Right lobe of liver (tissue), 4 donors: ENCODE measurements around the gene DNAL1.

ENCODE experiments used
- CTCF ChIP-seq, 4 donors: fragments of 200-600 bp in 3 of 4; fragments of 450-650 bp in 1 of 4; IDR thresholded peaks; one replicate each; pipeline versions ENCODE4 v1.5.1 to v1.8.0; 2016 to 2022; ENCODE audit warnings: antibody characterized with exemption in 4 of 4, mild to moderate bottlenecking in 2 of 4
- POLR2A ChIP-seq: fragments of 450-650 bp; IDR thresholded peaks from one replicate; pipeline ENCODE4 v1.6.1; 2017; ENCODE audit warnings: antibody characterized with exemption, mild to moderate bottlenecking
- donor health status: DM: no; HTN: no; CAD: no.
- donor health status: DM: no; HTN: no; CAD: no.
- donor health status: DM: no; HTN: yes; CAD: no.

- TF ChIP-seq CTCF (IDR thresholded peaks at IDR 0.05) (no peak), POLR2A (no peak)
These were observed 33.9 kb downstream of the DNAL1 start for GRCh38 chr14:73678698-73679097.
